GM12878 (cell line): ENCODE data around the gene ZFYVE21. TPM values are rescaled to one million over a fixed set of nuclear protein-coding genes. Genes with fewer than 3 reads are reported as not detected.

Experiments used
- ATAC-seq: fragments of 200-7000 bp; cut with Tn5 transposase; 3 replicates; pipeline ENCODE4 v1.9.1; 2020; ENCODE audit warnings: mild to moderate bottlenecking, moderate library complexity
- BruUV-seq: library from RNA; stranded (reverse); fragments of 400-500 nt; replicated peaks from 2 replicates; lab custom pipeline; 2021; lab: Mats Ljungman, UMichigan
- CTCF ChIA-PET: fragments of 300-600 bp; sonication (Branson Sonifier 250); formaldehyde crosslinking; extraction: SDS; loops from one replicate; lab custom pipeline; 2021; ENCODE audit warnings: inconsistent platforms; lab: Yijun Ruan, JAX
- POLR2A ChIA-PET: fragments of 350-600 bp; formaldehyde crosslinking; extraction: SDS; loops from one replicate; lab custom pipeline; 2021; ENCODE audit warnings: inconsistent platforms; lab: Charles Lee
- RAD21 ChIA-PET: fragments of 300-600 bp; sonication (Branson Sonifier 250); formaldehyde crosslinking; loops from one replicate; lab custom pipeline; 2023; ENCODE audit warnings: antibody characterized with exemption; ENCODE audit not compliant: unreplicated experiment; lab: Charles Lee
- SMC1A ChIA-PET: fragments of 300-600 bp; sonication (Branson Sonifier 250); formaldehyde crosslinking; loops from one replicate; lab custom pipeline; 2023; ENCODE audit not compliant: unreplicated experiment, uncharacterized antibody; lab: Charles Lee
- DNase-seq: peaks from one replicate; pipeline ENCODE4 v3.0.0-alpha.2; 2011; ENCODE audit warnings: low read depth, low spot score
- FAIRE-seq: peaks from 3 replicates; lab custom pipeline; 2011; peaks lifted over from hg19 to GRCh38; lab: Jason Lieb, UNC
- H2AFZ ChIP-seq: 2 replicates; pipeline ENCODE4 v1.6.0; 2011; ENCODE audit warnings: low read depth, low read length, control low read depth; ENCODE audit not compliant: control insufficient read depth
- H3K27ac ChIP-seq: 2 replicates; pipeline ENCODE4 v1.5.1; 2011; ENCODE audit warnings: control low read depth; ENCODE audit not compliant: control insufficient read depth, insufficient read depth
- H3K27me3 ChIP-seq, 2 experiments: replicated peaks in 1 of 2; 2 replicates each; pipeline versions ENCODE4 v1.6.0 to v1.6.1; 2011; ENCODE audit warnings: low read length in 1 of 2; ENCODE audit not compliant: control insufficient read depth in 2 of 2, insufficient read depth in 2 of 2
- H3K36me3 ChIP-seq, 2 experiments: 2 replicates each; pipeline ENCODE4 v1.5.1; 2011; ENCODE audit warnings: low read length in 1 of 2; ENCODE audit not compliant: control insufficient read depth in 2 of 2, insufficient read depth in 2 of 2
- H3K4me1 ChIP-seq: 2 replicates; pipeline ENCODE4 v1.6.1; 2011; ENCODE audit warnings: mild to moderate bottlenecking, low read length, moderate library complexity, mixed read lengths; ENCODE audit not compliant: control insufficient read depth, insufficient read depth
- H3K4me2 ChIP-seq: 2 replicates; pipeline ENCODE4 v1.6.0; 2011; ENCODE audit warnings: control low read depth; ENCODE audit not compliant: control insufficient read depth, insufficient read depth
- H3K4me3 ChIP-seq: fragments of 200-600 bp; sonication (generic); 2 replicates; pipeline ENCODE4 v1.5.1; 2016
- H3K79me2 ChIP-seq: 2 replicates; pipeline ENCODE4 v1.6.0; 2011; ENCODE audit warnings: low read length; ENCODE audit not compliant: control insufficient read depth, insufficient read depth
- H3K9ac ChIP-seq: 2 replicates; pipeline ENCODE4 v1.8.0; 2011; ENCODE audit warnings: low read length, control low read depth, mixed read lengths; ENCODE audit not compliant: control insufficient read depth, insufficient read depth
- H3K9me3 ChIP-seq: replicated peaks from 3 replicates; pipeline ENCODE4 v1.5.1; 2011; ENCODE audit warnings: mild to moderate bottlenecking, low read length; ENCODE audit not compliant: control insufficient read depth, insufficient read depth
- H4K20me1 ChIP-seq: 2 replicates; pipeline ENCODE4 v1.6.0; 2011; ENCODE audit not compliant: control insufficient read depth, insufficient read depth
- ATF7 ChIP-seq: fragments of 450-650 bp; IDR thresholded peaks from 2 replicates; pipeline ENCODE4 v1.6.1; 2016; ENCODE audit warnings: low read depth, mild to moderate bottlenecking
- CUX1 ChIP-seq: IDR thresholded peaks from 2 replicates; pipeline ENCODE4 v1.6.1; 2012; ENCODE audit warnings: improper control_type of control experiment, low read depth, low read length; ENCODE audit not compliant: insufficient replicate concordance
- E4F1 ChIP-seq: fragments of 450-650 bp; IDR thresholded peaks from 2 replicates; pipeline ENCODE4 v1.6.1; 2018; ENCODE audit warnings: borderline replicate concordance, mild to moderate bottlenecking; ENCODE audit not compliant: partially characterized antibody
- LARP7 ChIP-seq: fragments of 450-650 bp; IDR thresholded peaks from 2 replicates; pipeline ENCODE4 v1.6.1; 2017; ENCODE audit warnings: mild to moderate bottlenecking
- NFXL1 ChIP-seq: fragments of 450-650 bp; IDR thresholded peaks from 2 replicates; pipeline ENCODE4 v1.6.1; 2017; ENCODE audit warnings: antibody characterized with exemption, mild to moderate bottlenecking, borderline replicate concordance
- SPI1 ChIP-seq: IDR thresholded peaks from 2 replicates; pipeline ENCODE4 v1.6.1; 2011; ENCODE audit warnings: low read depth, mild to moderate bottlenecking, low read length, moderate library complexity, borderline replicate concordance; ENCODE audit not compliant: insufficient read depth
- SUPT20H ChIP-seq: IDR thresholded peaks from 2 replicates; pipeline ENCODE4 v1.6.1; 2011; ENCODE audit warnings: low read depth, mild to moderate bottlenecking, low read length, moderate library complexity, borderline replicate concordance; ENCODE audit not compliant: control insufficient read depth
- USF1 ChIP-seq: IDR thresholded peaks from 2 replicates; pipeline ENCODE4 v1.6.1; 2011; ENCODE audit warnings: borderline replicate concordance, low read depth, mild to moderate bottlenecking, moderate library complexity, mixed read lengths, low read length; ENCODE audit not compliant: insufficient read depth; ENCODE audit errors: extremely low read length
- YY1 ChIP-seq: IDR thresholded peaks from 2 replicates; pipeline ENCODE4 v1.6.1; 2011; ENCODE audit warnings: low read depth, mild to moderate bottlenecking, low read length
- ZBTB4 ChIP-seq: fragments of 450-650 bp; formaldehyde crosslinking; IDR thresholded peaks from 2 replicates; pipeline ENCODE4 v1.4.0; 2022; ENCODE audit warnings: mild to moderate bottlenecking, moderate library complexity
- WGBS: methylation state at CpG from one replicate; pipeline ENCODE4 v1.1.6; 2016; ENCODE audit warnings: low lambda C conversion rate; ENCODE audit not compliant: insufficient replicate concordance, insufficient coverage; ENCODE audit errors: missing lambda C conversion rate; 5-methylcytosine and 5-hydroxymethylcytosine counted together
- in situ Hi-C: fragments of 300-500 bp; cut with MboI; formaldehyde crosslinking; loops from 9 replicates; pipeline ENCODE4 v1.14.3; 2018; ENCODE audit warnings: mixed read lengths
- intact Hi-C: fragments of 100-400 bp; cut with micrococcal nuclease; formaldehyde crosslinking; loops from one replicate; pipeline ENCODE4 v1.14.2; 2022; ENCODE audit not compliant: unreplicated experiment
- polyA plus RNA-seq, 11 experiments: library from polyadenylated mRNA; depleted of rRNA in 4 of 11; unstranded in 6 of 11; stranded (reverse) in 5 of 11; fragments of >200 nt; fragmentation: Nextera tagmentation in 4 of 11; fragmentation: Illumina TruSeq in 1 of 11; extraction: Ambion mirVana in 4 of 11; extraction: Trizol in 1 of 11; gene quantifications; 1 replicate in 1 of 11; 2 replicates in 10 of 11; pipeline versions ENCODE4 v1.2.1 to v1.2.3, GENCODE V29; 2011 to 2016; ENCODE audit warnings: inconsistent platforms in 2 of 11, missing spikeins in 2 of 11, low read depth in 1 of 11
- total RNA-seq, 4 experiments: library from RNA; depleted of rRNA in 3 of 4; stranded (reverse); fragments of >200 nt in 3 of 4; fragmentation: Illumina TruSeq in 1 of 4; extraction: Trizol in 1 of 4; gene quantifications; 2 replicates each; pipeline versions ENCODE4 v1.2.1 to v1.2.3, GENCODE V29; 2013 to 2021

Gene ZFYVE21
- total and polyA plus RNA-seq, 10 of the 15 experiments (the other 5 are each of a cell fraction or from before 2014, with no cell fraction given) = 0.79 to 21.7 (median 13.8) TPM

GRCh38 chr14:103712633-103713247 is 2.9 kb upstream of the ZFYVE21 start:
- peaks cover 3 to 15% of the 10 kb centered on the region in 2 experiments; a peak in 2 of 4 replicates for H3K36me3 ChIP-seq
- 0 out of 2 replicates have a peak overlapping the region, but pooled peaks have one; percentile 85 for H3K4me2 ChIP-seq
- H3K9ac ChIP-seq = no peak overlapping the region
- no peaks in the 10 kb centered on the region for H4K20me1 ChIP-seq
- in situ Hi-C loops (no loop called here), intact Hi-C loops (no loop called here)
- H3K9me3 ChIP-seq = no peaks in the 10 kb centered on the region
- BruUV-seq = no TSS peak
- no peak overlapping the region for H3K4me3 ChIP-seq
- DNase-seq (no peak), ATAC-seq (no peak), FAIRE-seq (no peak)
- 0 out of 2 replicates have a peak, but pooled peaks cover 4% of the 10 kb centered on the region for H3K4me1 ChIP-seq
- WGBS = 91% methylated on average over 24 of the region's 24 CpGs
- POLR2A ChIA-PET = no interaction called here
- SMC1A ChIA-PET = interaction anchor here (0.6 to 1.4 kb wide), 2 partner anchors 19 to 48 kb away, joined by 4 read pairs; no protein-coding TSS in a partner anchor
- H3K27me3 ChIP-seq = no peaks in the 10 kb centered on the region
- no peak overlapping the region for H3K27ac ChIP-seq
- H2AFZ ChIP-seq = no peak overlapping the region
- CTCF ChIA-PET = no interaction called here
- peaks cover 41% of the 10 kb centered on the region for H3K79me2 ChIP-seq
- RAD21 ChIA-PET = no interaction called here
- no peak for TF ChIP-seq ZBTB4 (CRISPR knock-in tag)
- TF ChIP-seq USF1 = no peak
- TF ChIP-seq LARP7 = no peak
- no peak for TF ChIP-seq SUPT20H
- no peak for TF ChIP-seq CUX1
- TF ChIP-seq SPI1 = no peak
- TF ChIP-seq NFXL1 = no peak
- TF ChIP-seq E4F1 = no peak
- no peak for TF ChIP-seq ATF7
- TF ChIP-seq YY1 = no peak
